Endometrial microvascular endothelial cells (primary cell): Measurements from ENCODE around the gene TSNAXIP1. TPM values are rescaled to one million over a fixed set of nuclear protein-coding genes. Genes with fewer than 3 reads are reported as not detected.

Source experiments
- in situ Hi-C: cut with HindIII; loops from 2 replicates; pipeline ENCODE4 v1.10.0; 2017; ENCODE audit warnings: low sequenced_read_pairs, low pct_unique_long_range_greater_than_20kb; ENCODE audit errors: inconsistent ontology term
- total RNA-seq: library from RNA; depleted of rRNA; stranded (reverse); fragments of >200 nt; gene quantifications from one replicate; pipeline ENCODE4 v1.2.3, GENCODE V29; 2015; ENCODE audit errors: inconsistent ontology term

Gene TSNAXIP1
- total RNA-seq, result not detected

GRCh38 chr16:67806428-67807147, at the start of gene TSNAXIP1, which contains the start of gene RANBP10:
Gene TSNAXIP1 (plus strand): TSS chr16:67806889. CDS start chr16:67807150, 261 bp downstream.
Gene RANBP10 (minus strand): TSS chr16:67806560. CDS start chr16:67806536, 24 bp downstream.
- in situ Hi-C loops, result loop anchor here (25.0 kb wide), 1 partner anchor 119 kb away; no protein-coding TSS in a partner anchor

- in situ Hi-C loops, result no loop called here
Measured at GRCh38 chr16:67758006-67758405, 48.7 kb upstream of the TSNAXIP1 start.

- in situ Hi-C loops, result no loop called here
Measured at GRCh38 chr16:67758966-67759365, 47.7 kb upstream of the TSNAXIP1 start.

GRCh38 chr16:67760206-67760955, 46.3 kb upstream of the TSNAXIP1 start:
- in situ Hi-C loops, result no loop called here

- in situ Hi-C loops, result no loop called here
Measured at GRCh38 chr16:67760956-67761230, 45.8 kb upstream of the TSNAXIP1 start.

GRCh38 chr16:67761924-67762323, 44.8 kb upstream of the TSNAXIP1 start:
- in situ Hi-C loops, result no loop called here

- in situ Hi-C loops, result no loop called here
Measured at GRCh38 chr16:67762385-67762784, 44.3 kb upstream of the TSNAXIP1 start.

- in situ Hi-C loops, result no loop called here
Measured at GRCh38 chr16:67763066-67763465, 43.6 kb upstream of the TSNAXIP1 start.

GRCh38 chr16:67764158-67764667, 42.5 kb upstream of the TSNAXIP1 start:
- in situ Hi-C loops, result no loop called here

GRCh38 chr16:67766291-67766690, 40.4 kb upstream of the TSNAXIP1 start:
- in situ Hi-C loops, result no loop called here

- in situ Hi-C loops, result no loop called here
Measured at GRCh38 chr16:67767953-67768352, 38.7 kb upstream of the TSNAXIP1 start.

- in situ Hi-C loops, result no loop called here
Measured at GRCh38 chr16:67770346-67770991, 36.2 kb upstream of the TSNAXIP1 start.

- in situ Hi-C loops, result no loop called here
Measured at GRCh38 chr16:67773099-67773498, 33.6 kb upstream of the TSNAXIP1 start.

- in situ Hi-C loops, result no loop called here
Measured at GRCh38 chr16:67773569-67774456, 32.9 kb upstream of the TSNAXIP1 start.

GRCh38 chr16:67774457-67774853, 32.2 kb upstream of the TSNAXIP1 start:
- in situ Hi-C loops, result no loop called here

GRCh38 chr16:67775273-67775672, 31.4 kb upstream of the TSNAXIP1 start:
- in situ Hi-C loops, result no loop called here

- in situ Hi-C loops, result no loop called here
Measured at GRCh38 chr16:67779256-67780014, 27.3 kb upstream of the TSNAXIP1 start.
